H9 (cell line): Measurements from ENCODE around the gene PGGHG. TPM values are rescaled to one million over a fixed set of nuclear protein-coding genes. Genes with fewer than 3 reads are reported as not detected.

ENCODE experiments used
- DNase-seq: peaks from one replicate; pipeline ENCODE4 v3.0.0-alpha.2; 2017
- H2AFZ ChIP-seq: one replicate; pipeline ENCODE4 v1.6.1; 2013; ENCODE audit warnings: mild to moderate bottlenecking, low read length, control low read depth, moderate library complexity
- H2AK5ac ChIP-seq: 2 replicates; pipeline ENCODE4 v1.6.1; 2013; ENCODE audit warnings: low read length, control low read depth, mixed read lengths; ENCODE audit not compliant: insufficient read length
- H2BK120ac ChIP-seq: one replicate; pipeline ENCODE4 v1.6.1; 2013; ENCODE audit warnings: low read depth, mild to moderate bottlenecking, low read length, control low read depth, inconsistent platforms; ENCODE audit not compliant: poor library complexity, severe bottlenecking
- H2BK12ac ChIP-seq: 2 replicates; pipeline ENCODE4 v1.6.1; 2013; ENCODE audit warnings: low read length, control low read depth, mixed read lengths, low read depth; ENCODE audit not compliant: insufficient read length
- H2BK15ac ChIP-seq: 2 replicates; pipeline ENCODE4 v1.6.1; 2013; ENCODE audit warnings: low read depth, low read length, control low read depth
- H2BK20ac ChIP-seq: one replicate; pipeline ENCODE4 v1.6.1; 2013; ENCODE audit warnings: low read depth, mild to moderate bottlenecking, low read length, control low read depth, inconsistent platforms; ENCODE audit not compliant: poor library complexity, severe bottlenecking
- H2BK5ac ChIP-seq: 2 replicates; pipeline ENCODE4 v1.6.1; 2013; ENCODE audit warnings: low read length, control low read depth, mixed read lengths; ENCODE audit not compliant: insufficient read length
- H3K14ac ChIP-seq: 2 replicates; pipeline ENCODE4 v1.6.1; 2013; ENCODE audit warnings: low read length, control low read depth; ENCODE audit not compliant: insufficient read depth
- H3K18ac ChIP-seq: 2 replicates; pipeline ENCODE4 v1.6.1; 2013; ENCODE audit warnings: low read depth, mild to moderate bottlenecking, mixed read lengths, low read length, control low read depth; ENCODE audit not compliant: insufficient read length
- H3K23ac ChIP-seq: 2 replicates; pipeline ENCODE4 v1.6.1; 2013; ENCODE audit warnings: low read length, control low read depth, mixed read lengths, low read depth; ENCODE audit not compliant: insufficient read length
- H3K23me2 ChIP-seq: 2 replicates; pipeline ENCODE4 v1.6.1; 2013; ENCODE audit warnings: low read depth, mild to moderate bottlenecking, mixed read lengths, low read length, control low read depth; ENCODE audit not compliant: insufficient read length, poor library complexity, severe bottlenecking
- H3K27ac ChIP-seq: 2 replicates; pipeline ENCODE4 v1.5.1; 2013; ENCODE audit warnings: low read length, control low read depth, mixed read lengths, low read depth; ENCODE audit not compliant: insufficient read length
- H3K27me3 ChIP-seq: 2 replicates; pipeline ENCODE4 v1.6.1; 2013; ENCODE audit warnings: low read length, control low read depth, inconsistent platforms; ENCODE audit not compliant: insufficient read depth
- H3K4ac ChIP-seq: 2 replicates; pipeline ENCODE4 v1.6.1; 2013; ENCODE audit warnings: low read depth, mild to moderate bottlenecking, control low read depth, inconsistent platforms, low read length, moderate library complexity
- H3K4me1 ChIP-seq: 2 replicates; pipeline ENCODE4 v1.6.1; 2013; ENCODE audit warnings: low read length, control low read depth, inconsistent platforms; ENCODE audit not compliant: insufficient read depth
- H3K4me2 ChIP-seq: 2 replicates; pipeline ENCODE4 v1.6.1; 2013; ENCODE audit warnings: low read length, control low read depth, mixed read lengths; ENCODE audit not compliant: insufficient read length, insufficient read depth
- H3K56ac ChIP-seq: 2 replicates; pipeline ENCODE4 v1.6.1; 2013; ENCODE audit warnings: low read depth, mild to moderate bottlenecking, mixed read lengths, low read length, control low read depth; ENCODE audit not compliant: insufficient read length
- H3K79me1 ChIP-seq: 2 replicates; pipeline ENCODE4 v1.6.1; 2013; ENCODE audit warnings: low read depth, mild to moderate bottlenecking, moderate library complexity, low read length, control low read depth, inconsistent platforms; ENCODE audit not compliant: insufficient read depth, poor library complexity, severe bottlenecking
- H3K79me2 ChIP-seq: 2 replicates; pipeline ENCODE4 v1.6.1; 2013; ENCODE audit warnings: low read length, control low read depth, inconsistent platforms; ENCODE audit not compliant: insufficient read depth
- H3K9ac ChIP-seq: 2 replicates; pipeline ENCODE4 v1.6.1; 2013; ENCODE audit warnings: low read length, control low read depth, mixed read lengths; ENCODE audit not compliant: insufficient read length; ENCODE audit errors: extremely low read depth
- H3K9me3 ChIP-seq: one replicate; pipeline ENCODE4 v1.6.1; 2013; ENCODE audit warnings: low read depth, low read length, inconsistent platforms; ENCODE audit not compliant: control insufficient read depth
- H3T11ph ChIP-seq: one replicate; pipeline ENCODE4 v1.6.1; 2013; ENCODE audit warnings: mild to moderate bottlenecking, low read length, control low read depth, inconsistent platforms
- H4K20me1 ChIP-seq: one replicate; pipeline ENCODE4 v1.6.1; 2013; ENCODE audit not compliant: control insufficient read depth, insufficient read length, insufficient read depth
- H4K5ac ChIP-seq: 2 replicates; pipeline ENCODE4 v1.6.1; 2013; ENCODE audit warnings: low read depth, mild to moderate bottlenecking, mixed read lengths, low read length, control low read depth; ENCODE audit not compliant: insufficient read length
- H4K8ac ChIP-seq: replicated peaks from 2 replicates; pipeline ENCODE4 v1.6.1; 2013; ENCODE audit warnings: low read length, control low read depth, mixed read lengths, low read depth; ENCODE audit not compliant: insufficient read length
- H4K91ac ChIP-seq: 2 replicates; pipeline ENCODE4 v1.6.1; 2013; ENCODE audit warnings: low read depth, mild to moderate bottlenecking, moderate library complexity, mixed read lengths, low read length, control low read depth; ENCODE audit not compliant: insufficient read length
- H3K27ac Mint-ChIP-seq, 3 experiments: 2 replicates in 2 of 3; 3 replicates in 1 of 3; pipeline ENCODE4 v1.8.0; 2020 to 2021; ENCODE audit warnings: mixed read lengths in 3 of 3, mild to moderate bottlenecking in 1 of 3, moderate library complexity in 1 of 3
- H3K27me3 Mint-ChIP-seq: 2 replicates; pipeline ENCODE4 v1.8.0; 2021; ENCODE audit warnings: low read depth, mild to moderate bottlenecking, moderate library complexity, mixed read lengths
- H3K36me3 Mint-ChIP-seq, 3 experiments: 2 replicates in 2 of 3; 3 replicates in 1 of 3; pipeline ENCODE4 v1.8.0; 2020 to 2021; ENCODE audit warnings: low read depth in 3 of 3, mixed read lengths in 3 of 3; ENCODE audit not compliant: insufficient read depth in 1 of 3
- H3K4me1 Mint-ChIP-seq, 2 experiments: 2 replicates each; pipeline ENCODE4 v1.8.0; 2020; ENCODE audit warnings: mixed read lengths in 2 of 2
- H3K4me3 Mint-ChIP-seq, 2 experiments: 2 replicates in 1 of 2; 3 replicates in 1 of 2; pipeline ENCODE4 v1.8.0; 2020 to 2021; ENCODE audit warnings: mild to moderate bottlenecking in 2 of 2, mixed read lengths in 2 of 2, moderate library complexity in 1 of 2
- H3K9me3 Mint-ChIP-seq, 2 experiments: 2 replicates in 1 of 2; 3 replicates in 1 of 2; pipeline ENCODE4 v1.8.0; 2020; ENCODE audit warnings: mild to moderate bottlenecking in 2 of 2, mixed read lengths in 2 of 2, moderate library complexity in 1 of 2
- WGBS: extraction: QIAGEN DNeasy Blood & Tissue Kit; methylation state at CpG from one replicate; pipeline ENCODE4 v1.1.7; 2013; ENCODE audit warnings: missing lambda C conversion rate, low lambda C conversion rate, mixed read lengths; ENCODE audit not compliant: insufficient read length; ENCODE audit errors: extremely low coverage; 5-methylcytosine and 5-hydroxymethylcytosine counted together
- total RNA-seq: library from RNA; stranded (reverse); gene quantifications from 2 replicates; pipeline ENCODE4 v1.2.1, GENCODE V29; 2021
- TF ChIP-seq, protein P1 (sequence below): fragments of 200-600 bp; sonication (generic); conservative IDR thresholded peaks from 3 replicates; pipeline ENCODE4 v1.8.0; 2021; ENCODE audit warnings: antibody characterized with exemption, mild to moderate bottlenecking

PGGHG gene
- total RNA-seq, 1 experiment from 2014 or later: 58.3 TPM

DNA sequence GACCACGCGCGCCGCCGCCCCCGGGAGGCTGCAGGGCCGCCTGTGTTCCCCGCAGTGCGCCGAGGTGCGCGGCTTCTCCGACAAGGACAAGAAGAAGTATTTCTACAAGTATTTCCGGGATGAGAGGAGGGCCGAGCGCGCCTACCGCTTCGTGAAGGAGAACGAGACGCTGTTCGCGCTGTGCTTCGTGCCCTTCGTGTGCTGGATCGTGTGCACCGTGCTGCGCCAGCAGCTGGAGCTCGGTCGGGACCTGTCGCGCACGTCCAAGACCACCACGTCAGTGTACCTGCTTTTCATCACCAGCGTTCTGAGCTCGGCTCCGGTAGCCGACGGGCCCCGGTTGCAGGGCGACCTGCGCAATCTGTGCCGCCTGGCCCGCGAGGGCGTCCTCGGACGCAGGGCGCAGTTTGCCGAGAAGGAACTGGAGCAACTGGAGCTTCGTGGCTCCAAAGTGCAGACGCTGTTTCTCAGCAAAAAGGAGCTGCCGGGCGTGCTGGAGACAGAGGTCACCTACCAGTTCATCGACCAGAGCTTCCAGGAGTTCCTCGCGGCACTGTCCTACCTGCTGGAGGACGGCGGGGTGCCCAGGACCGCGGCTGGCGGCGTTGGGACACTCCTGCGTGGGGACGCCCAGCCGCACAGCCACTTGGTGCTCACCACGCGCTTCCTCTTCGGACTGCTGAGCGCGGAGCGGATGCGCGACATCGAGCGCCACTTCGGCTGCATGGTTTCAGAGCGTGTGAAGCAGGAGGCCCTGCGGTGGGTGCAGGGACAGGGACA, 8.0 kb upstream of the PGGHG start:
- no peak overlapping the region for H4K8ac ChIP-seq
- WGBS: no CpG with 5 or more reads among the region's 79 CpGs
- no peaks in the 10 kb centered on the region for H3K9me3 ChIP-seq
- H2AFZ ChIP-seq: no peak overlapping the region
- no peaks in the 10 kb centered on the region for H3K23me2 ChIP-seq
- H3K4me2 ChIP-seq: no peak overlapping the region
- no peak overlapping the region for H2BK120ac ChIP-seq
- H4K5ac ChIP-seq: no peak overlapping the region
- H3K4me1 Mint-ChIP-seq: peaks cover 24 to 34% of the 10 kb centered on the region in 2 experiments
- H2BK20ac ChIP-seq: no peak overlapping the region
- H3K27ac ChIP-seq: no peak overlapping the region
- peaks cover 2% of the 10 kb centered on the region in 2 experiments; a peak in 1 of 5 replicates for H3K9me3 Mint-ChIP-seq
- no peak overlapping the region for H3K23ac ChIP-seq
- H4K20me1 ChIP-seq: no peaks in the 10 kb centered on the region
- H3K18ac ChIP-seq: no peak overlapping the region
- TF ChIP-seq, protein P1, sequence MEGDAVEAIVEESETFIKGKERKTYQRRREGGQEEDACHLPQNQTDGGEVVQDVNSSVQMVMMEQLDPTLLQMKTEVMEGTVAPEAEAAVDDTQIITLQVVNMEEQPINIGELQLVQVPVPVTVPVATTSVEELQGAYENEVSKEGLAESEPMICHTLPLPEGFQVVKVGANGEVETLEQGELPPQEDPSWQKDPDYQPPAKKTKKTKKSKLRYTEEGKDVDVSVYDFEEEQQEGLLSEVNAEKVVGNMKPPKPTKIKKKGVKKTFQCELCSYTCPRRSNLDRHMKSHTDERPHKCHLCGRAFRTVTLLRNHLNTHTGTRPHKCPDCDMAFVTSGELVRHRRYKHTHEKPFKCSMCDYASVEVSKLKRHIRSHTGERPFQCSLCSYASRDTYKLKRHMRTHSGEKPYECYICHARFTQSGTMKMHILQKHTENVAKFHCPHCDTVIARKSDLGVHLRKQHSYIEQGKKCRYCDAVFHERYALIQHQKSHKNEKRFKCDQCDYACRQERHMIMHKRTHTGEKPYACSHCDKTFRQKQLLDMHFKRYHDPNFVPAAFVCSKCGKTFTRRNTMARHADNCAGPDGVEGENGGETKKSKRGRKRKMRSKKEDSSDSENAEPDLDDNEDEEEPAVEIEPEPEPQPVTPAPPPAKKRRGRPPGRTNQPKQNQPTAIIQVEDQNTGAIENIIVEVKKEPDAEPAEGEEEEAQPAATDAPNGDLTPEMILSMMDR: no peak
- H2BK12ac ChIP-seq: no peak overlapping the region
- no peak overlapping the region for H3T11ph ChIP-seq
- H3K79me2 ChIP-seq: no peaks in the 10 kb centered on the region
- no peaks in the 10 kb centered on the region for H3K79me1 ChIP-seq
- no peak for DNase-seq
- no peaks in the 10 kb centered on the region; a peak in 2 of 7 replicates for H3K36me3 Mint-ChIP-seq
- H3K56ac ChIP-seq: no peak overlapping the region
- no peak overlapping the region for H4K91ac ChIP-seq
- no peak overlapping the region for H3K4ac ChIP-seq
- H2BK5ac ChIP-seq: no peak overlapping the region
- no peaks in the 10 kb centered on the region; the same call in 1 of the 2 replicates for H3K27me3 Mint-ChIP-seq
- H2BK15ac ChIP-seq: peak overlapping the region; percentile 27; the same call in 1 of the 2 replicates
- no peak overlapping the region for H3K4me3 Mint-ChIP-seq
- H3K4me1 ChIP-seq: no peaks in the 10 kb centered on the region
- no peaks in the 10 kb centered on the region for H3K27me3 ChIP-seq
- no peak overlapping the region for H2AK5ac ChIP-seq
- no peak overlapping the region for H3K27ac Mint-ChIP-seq
- H3K14ac ChIP-seq: no peak overlapping the region
- no peak overlapping the region for H3K9ac ChIP-seq
